ENCODE data around the gene ACSL1. TPM values are rescaled to one million over a fixed set of nuclear protein-coding genes. Genes with fewer than 3 reads are reported as not detected.

The ACSL1 gene
- total RNA-seq, 1 experiment from 2014 or later = 5.3 TPM

- DNase-seq (ENCODE audit: low spot score) = peak; percentile 80
These were observed 10.5 kb downstream of the ACSL1 start for GRCh38 chr4:184815046-184815877.

GRCh38 chr4:184814686-184815045 lies 11.1 kb downstream of the ACSL1 start:
- DNase-seq (ENCODE audit: low spot score) = no peak
- in situ Hi-C loops (cut with HindIII; ENCODE audit: low sequenced_read_pairs) = no loop called here

More at GRCh38 chr4:184815046-184815877, 10.5 kb downstream of the ACSL1 start:
- in situ Hi-C loops (cut with HindIII; ENCODE audit: low sequenced_read_pairs) = no loop called here

- in situ Hi-C loops (cut with HindIII; ENCODE audit: low sequenced_read_pairs) = no loop called here
- no peak for DNase-seq (ENCODE audit: low spot score)
These were observed 13.1 kb downstream of the ACSL1 start for GRCh38 chr4:184812651-184813181.

GRCh38 chr4:184812199-184812542 lies 13.6 kb downstream of the ACSL1 start:
- in situ Hi-C loops (cut with HindIII; ENCODE audit: low sequenced_read_pairs) = no loop called here
- DNase-seq (ENCODE audit: low spot score) = no peak

- DNase-seq (ENCODE audit: low spot score) = no peak
- in situ Hi-C loops (cut with HindIII; ENCODE audit: low sequenced_read_pairs) = no loop called here
These were observed 14.1 kb downstream of the ACSL1 start for GRCh38 chr4:184811526-184812198.

GRCh38 chr4:184810720-184811119 lies 15.0 kb downstream of the ACSL1 start:
- in situ Hi-C loops (cut with HindIII; ENCODE audit: low sequenced_read_pairs) = no loop called here
- no peak for DNase-seq (ENCODE audit: low spot score)

GRCh38 chr4:184808713-184809050 lies 17.1 kb downstream of the ACSL1 start:
- no peak for DNase-seq (ENCODE audit: low spot score)
- in situ Hi-C loops (cut with HindIII; ENCODE audit: low sequenced_read_pairs) = no loop called here

GRCh38 chr4:184807797-184808712 lies 17.7 kb downstream of the ACSL1 start:
- in situ Hi-C loops (cut with HindIII; ENCODE audit: low sequenced_read_pairs) = no loop called here
- no peak for DNase-seq (ENCODE audit: low spot score)

- DNase-seq (ENCODE audit: low spot score) = peak; percentile 40
- in situ Hi-C loops (cut with HindIII; ENCODE audit: low sequenced_read_pairs) = no loop called here
These were observed 18.5 kb downstream of the ACSL1 start for GRCh38 chr4:184807256-184807655.

GRCh38 chr4:184806711-184807110 lies 19.1 kb downstream of the ACSL1 start:
- no peak for DNase-seq (ENCODE audit: low spot score)
- in situ Hi-C loops (cut with HindIII; ENCODE audit: low sequenced_read_pairs) = no loop called here

- in situ Hi-C loops (cut with HindIII; ENCODE audit: low sequenced_read_pairs) = no loop called here
- DNase-seq (ENCODE audit: low spot score) = no peak
These were observed 19.6 kb downstream of the ACSL1 start for GRCh38 chr4:184806229-184806550.

- in situ Hi-C loops (cut with HindIII; ENCODE audit: low sequenced_read_pairs) = no loop called here
- peak; percentile 62 for DNase-seq (ENCODE audit: low spot score)
These were observed 20.1 kb downstream of the ACSL1 start for GRCh38 chr4:184805462-184806228.

GRCh38 chr4:184804621-184805020 lies 21.1 kb downstream of the ACSL1 start:
- DNase-seq (ENCODE audit: low spot score) = no peak
- in situ Hi-C loops (cut with HindIII; ENCODE audit: low sequenced_read_pairs) = no loop called here

GRCh38 chr4:184803874-184804273 lies 21.9 kb downstream of the ACSL1 start:
- DNase-seq (ENCODE audit: low spot score) = no peak
- in situ Hi-C loops (cut with HindIII; ENCODE audit: low sequenced_read_pairs) = no loop called here

- in situ Hi-C loops (cut with HindIII; ENCODE audit: low sequenced_read_pairs) = no loop called here
- DNase-seq (ENCODE audit: low spot score) = no peak
These were observed 22.6 kb downstream of the ACSL1 start for GRCh38 chr4:184803133-184803532.

- no peak for DNase-seq (ENCODE audit: low spot score)
- in situ Hi-C loops (cut with HindIII; ENCODE audit: low sequenced_read_pairs) = no loop called here
These were observed 23.1 kb downstream of the ACSL1 start for GRCh38 chr4:184802697-184803015.

GRCh38 chr4:184801781-184802696 lies 23.7 kb downstream of the ACSL1 start:
- DNase-seq (ENCODE audit: low spot score) = no peak
- in situ Hi-C loops (cut with HindIII; ENCODE audit: low sequenced_read_pairs) = no loop called here

- in situ Hi-C loops (cut with HindIII; ENCODE audit: low sequenced_read_pairs) = no loop called here
- no peak for DNase-seq (ENCODE audit: low spot score)
These were observed 27.3 kb downstream of the ACSL1 start for GRCh38 chr4:184798504-184798903.
